Measurements from ENCODE around the gene CREG2.

Gene CREG2

DNA sequence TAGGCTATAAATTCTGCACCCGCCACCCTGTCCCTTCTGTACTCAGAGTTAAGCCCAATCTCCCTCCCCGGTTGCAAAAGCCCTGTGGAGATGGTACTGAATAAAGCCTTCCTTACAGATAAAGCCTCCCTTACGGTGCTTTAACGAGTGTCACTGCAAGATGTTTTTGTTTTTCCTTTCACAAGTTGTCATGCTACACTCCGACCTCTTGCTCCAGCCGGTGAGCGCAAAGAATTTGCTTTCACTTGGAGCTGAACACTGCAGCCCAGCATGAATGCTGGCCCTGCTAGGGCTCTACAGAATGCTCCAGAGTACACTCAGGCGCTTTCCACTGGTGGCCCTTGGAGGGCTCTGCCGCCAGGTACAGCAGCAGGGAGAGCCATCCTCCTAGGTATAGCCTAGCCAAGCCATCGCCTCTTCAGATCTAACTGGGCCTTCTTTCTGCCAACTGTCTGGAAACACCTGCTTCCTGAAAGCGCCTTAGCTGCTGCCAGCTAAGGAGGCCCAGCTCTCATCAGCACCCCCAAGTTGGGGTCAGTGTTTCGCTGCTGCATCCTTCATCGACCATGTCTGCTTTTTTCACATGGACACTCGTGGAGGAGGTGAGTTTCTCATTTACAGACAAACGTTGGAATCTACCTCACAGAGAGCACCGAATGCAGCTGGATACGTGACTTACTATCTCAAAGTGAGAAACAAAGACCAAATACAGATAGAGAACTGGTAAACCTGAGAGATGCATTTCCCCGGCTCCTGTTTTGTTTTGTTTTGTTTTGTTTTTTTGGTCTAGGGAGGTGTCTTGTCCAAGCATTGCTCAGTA lies 13.4 kb upstream of the CREG2 start:
- no peak overlapping the region for H3K4me3 ChIP-seq (ENCODE audit: low read depth, low read length)
- TF ChIP-seq, protein P1, sequence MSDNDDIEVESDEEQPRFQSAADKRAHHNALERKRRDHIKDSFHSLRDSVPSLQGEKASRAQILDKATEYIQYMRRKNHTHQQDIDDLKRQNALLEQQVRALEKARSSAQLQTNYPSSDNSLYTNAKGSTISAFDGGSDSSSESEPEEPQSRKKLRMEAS (IDR thresholded peaks at IDR 0.05; ENCODE audit: low read depth, low read length) = no peak
- TF ChIP-seq POLR2A (IDR thresholded peaks at IDR 0.05; ENCODE audit: extremely low read depth, insufficient read length) (no peak), MYC (IDR thresholded peaks at IDR 0.05; ENCODE audit: low read depth, low read length) (no peak)
- TF ChIP-seq, protein P2, sequence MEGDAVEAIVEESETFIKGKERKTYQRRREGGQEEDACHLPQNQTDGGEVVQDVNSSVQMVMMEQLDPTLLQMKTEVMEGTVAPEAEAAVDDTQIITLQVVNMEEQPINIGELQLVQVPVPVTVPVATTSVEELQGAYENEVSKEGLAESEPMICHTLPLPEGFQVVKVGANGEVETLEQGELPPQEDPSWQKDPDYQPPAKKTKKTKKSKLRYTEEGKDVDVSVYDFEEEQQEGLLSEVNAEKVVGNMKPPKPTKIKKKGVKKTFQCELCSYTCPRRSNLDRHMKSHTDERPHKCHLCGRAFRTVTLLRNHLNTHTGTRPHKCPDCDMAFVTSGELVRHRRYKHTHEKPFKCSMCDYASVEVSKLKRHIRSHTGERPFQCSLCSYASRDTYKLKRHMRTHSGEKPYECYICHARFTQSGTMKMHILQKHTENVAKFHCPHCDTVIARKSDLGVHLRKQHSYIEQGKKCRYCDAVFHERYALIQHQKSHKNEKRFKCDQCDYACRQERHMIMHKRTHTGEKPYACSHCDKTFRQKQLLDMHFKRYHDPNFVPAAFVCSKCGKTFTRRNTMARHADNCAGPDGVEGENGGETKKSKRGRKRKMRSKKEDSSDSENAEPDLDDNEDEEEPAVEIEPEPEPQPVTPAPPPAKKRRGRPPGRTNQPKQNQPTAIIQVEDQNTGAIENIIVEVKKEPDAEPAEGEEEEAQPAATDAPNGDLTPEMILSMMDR (IDR thresholded peaks at IDR 0.05; ENCODE audit: low read depth, low read length) = no peak
- DNase-seq (ENCODE audit: low read depth) = no peak

DNA sequence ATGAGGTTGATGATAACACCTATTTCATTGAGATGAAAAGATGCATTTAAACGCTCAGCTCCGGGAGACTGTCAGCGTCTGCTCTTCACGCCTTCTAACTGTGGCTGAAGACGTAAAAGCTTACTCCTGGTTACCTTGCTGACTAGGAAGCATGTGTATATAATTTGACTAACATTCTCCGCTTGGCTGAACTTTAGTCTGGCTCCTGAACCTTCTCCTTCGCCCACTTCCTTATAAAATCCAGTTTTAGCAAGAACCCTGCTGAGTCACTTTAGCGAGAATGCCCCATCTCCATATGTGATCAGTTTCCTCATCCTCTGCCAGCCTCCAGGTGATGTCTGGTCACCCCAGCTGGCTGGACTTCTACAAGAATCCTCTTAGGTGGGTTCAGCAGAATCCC lies 12.7 kb upstream of the CREG2 start:
- DNase-seq (ENCODE audit: low read depth) = peak; percentile 26
- TF ChIP-seq, protein P1 (IDR thresholded peaks at IDR 0.05; ENCODE audit: low read depth, low read length) = no peak
- TF ChIP-seq, protein P2 (IDR thresholded peaks at IDR 0.05; ENCODE audit: low read depth, low read length) = no peak
- TF ChIP-seq POLR2A (IDR thresholded peaks at IDR 0.05; ENCODE audit: extremely low read depth, insufficient read length) (no peak), MYC (IDR thresholded peaks at IDR 0.05; ENCODE audit: low read depth, low read length) (no peak)
- H3K4me3 ChIP-seq (ENCODE audit: low read depth, low read length) = no peak overlapping the region

DNA sequence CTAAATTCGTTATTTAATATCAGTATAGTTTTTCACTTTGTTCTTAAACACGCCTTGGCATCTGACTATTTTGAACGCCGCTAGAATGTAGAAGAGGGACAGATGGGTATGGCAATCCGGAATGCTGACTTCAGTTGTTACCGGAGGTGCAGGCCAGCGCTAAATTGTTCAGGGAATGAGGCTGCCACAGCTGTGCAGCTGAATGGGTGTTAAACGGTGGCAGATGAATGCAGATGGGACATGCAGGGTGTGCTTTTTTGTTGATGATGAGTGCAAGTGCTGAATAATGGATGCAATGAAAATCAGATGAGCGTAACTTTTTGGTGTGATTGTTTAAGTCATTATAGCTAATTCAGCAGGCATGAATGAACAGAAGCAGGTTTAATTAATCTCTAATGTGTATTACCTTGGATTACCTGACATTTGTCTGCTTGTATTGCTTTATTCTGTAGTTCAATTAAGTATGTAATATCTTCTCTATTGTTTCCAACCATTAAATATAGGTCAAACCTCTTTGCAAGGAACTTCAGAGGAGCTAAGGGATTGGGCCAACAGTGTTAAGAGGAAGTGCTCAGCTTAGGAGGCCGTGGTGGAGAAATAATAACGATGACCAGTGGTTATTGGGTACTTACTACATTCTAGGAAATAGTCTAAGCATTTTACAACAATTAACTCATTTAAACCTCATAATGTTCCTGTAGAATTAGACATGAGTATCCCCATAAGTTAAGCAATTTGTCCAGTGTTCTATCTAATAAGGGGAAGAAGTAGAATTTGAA lies 11.9 kb upstream of the CREG2 start:
- TF ChIP-seq, protein P2 (IDR thresholded peaks at IDR 0.05; ENCODE audit: low read depth, low read length) = no peak
- TF ChIP-seq, protein P1 (IDR thresholded peaks at IDR 0.05; ENCODE audit: low read depth, low read length) = no peak
- TF ChIP-seq POLR2A (IDR thresholded peaks at IDR 0.05; ENCODE audit: extremely low read depth, insufficient read length) = no peak
- no peak for TF ChIP-seq MYC (IDR thresholded peaks at IDR 0.05; ENCODE audit: low read depth, low read length)
- DNase-seq (ENCODE audit: low read depth) = peak; percentile 33
- no peak overlapping the region for H3K4me3 ChIP-seq (ENCODE audit: low read depth, low read length)

DNA sequence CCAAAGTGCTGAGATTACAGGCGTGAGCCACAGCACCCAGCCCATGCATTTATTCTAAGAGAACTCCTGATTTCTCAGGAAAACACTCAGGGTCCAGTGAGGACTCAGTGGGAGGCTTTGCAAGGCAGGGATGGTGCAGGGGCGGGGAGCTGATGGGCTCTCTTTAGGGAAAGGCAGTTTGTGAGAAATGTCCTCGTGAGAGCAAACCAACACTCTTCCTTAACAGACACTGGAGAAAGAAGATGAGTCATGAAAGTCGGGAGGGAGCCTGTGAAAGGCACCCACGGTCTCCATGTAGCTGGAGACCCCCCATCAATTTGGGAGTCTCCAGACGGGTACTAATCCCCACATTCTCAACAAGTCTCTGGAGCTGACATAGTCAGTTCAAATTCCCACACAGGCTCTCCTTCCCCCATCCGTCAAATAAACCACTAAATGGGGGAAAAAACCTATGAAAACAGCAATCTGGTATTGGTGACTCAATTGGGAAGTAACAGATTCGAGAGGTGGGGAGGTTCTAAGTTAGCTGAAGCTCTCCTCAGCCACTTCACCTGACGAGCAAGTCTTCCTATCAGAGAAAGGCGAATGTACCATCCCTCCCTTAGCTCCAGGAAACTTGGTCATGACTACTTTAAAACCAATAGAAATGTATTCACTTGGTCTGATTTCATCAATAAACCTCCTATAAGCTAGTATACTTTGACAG lies 11.0 kb upstream of the CREG2 start:
- TF ChIP-seq, protein P2 (IDR thresholded peaks at IDR 0.05; ENCODE audit: low read depth, low read length) = no peak
- no peak for TF ChIP-seq POLR2A (IDR thresholded peaks at IDR 0.05; ENCODE audit: extremely low read depth, insufficient read length)
- no peak for TF ChIP-seq MYC (IDR thresholded peaks at IDR 0.05; ENCODE audit: low read depth, low read length)
- TF ChIP-seq, protein P1 (IDR thresholded peaks at IDR 0.05; ENCODE audit: low read depth, low read length) = no peak
- no peak overlapping the region for H3K4me3 ChIP-seq (ENCODE audit: low read depth, low read length)
- DNase-seq (ENCODE audit: low read depth) = no peak

DNA sequence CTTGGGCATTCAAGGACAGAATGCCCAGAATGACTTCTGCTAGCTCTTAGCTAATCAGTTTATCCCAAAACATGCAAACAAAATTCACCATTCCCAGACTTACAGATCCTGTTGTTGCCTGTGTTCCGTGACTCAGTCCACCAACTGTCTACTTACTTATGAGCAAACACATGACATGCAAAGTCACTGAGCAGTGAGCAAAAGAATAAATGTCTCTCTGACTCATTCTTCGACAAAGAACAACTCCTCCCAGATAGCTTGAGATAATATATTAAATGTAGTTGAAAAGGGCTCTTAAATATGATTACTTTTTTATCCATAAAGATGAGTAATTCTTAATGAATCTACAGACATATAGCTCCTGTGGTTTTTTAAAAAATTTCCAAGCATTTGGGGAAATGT lies 9.0 kb upstream of the CREG2 start:
- TF ChIP-seq POLR2A (IDR thresholded peaks at IDR 0.05; ENCODE audit: extremely low read depth, insufficient read length) = no peak
- TF ChIP-seq, protein P2 (IDR thresholded peaks at IDR 0.05; ENCODE audit: low read depth, low read length) = no peak
- TF ChIP-seq, protein P1 (IDR thresholded peaks at IDR 0.05; ENCODE audit: low read depth, low read length) = no peak
- no peak for TF ChIP-seq MYC (IDR thresholded peaks at IDR 0.05; ENCODE audit: low read depth, low read length)
- H3K4me3 ChIP-seq (ENCODE audit: low read depth, low read length) = no peak overlapping the region
- no peak for DNase-seq (ENCODE audit: low read depth)

All from NB4 (cell line).